OCI-M1 (cell line): ENCODE data around the gene TNRC6B.
"Not testable (repeated sequence)": the region's sequence is repeated elsewhere in the genome, so short reads cannot be mapped to it uniquely, and the experiment has no call there.

Source experiments
- DNase-seq: peaks from one replicate; lab custom pipeline; 2025; lab: John Stamatoyannopoulos, UW

Gene TNRC6B

GRCh38 chr22:40289991-40290459 is 112.3 kb downstream of the TNRC6B start:
- DNase-seq = no peak

- no peak for DNase-seq
These were observed 112.8 kb downstream of the TNRC6B start for GRCh38 chr22:40290516-40290915.

GRCh38 chr22:40294696-40295095 is 117.0 kb downstream of the TNRC6B start:
- DNase-seq = no peak

GRCh38 chr22:40300316-40300715 is 122.6 kb downstream of the TNRC6B start:
- no peak for DNase-seq

DNA sequence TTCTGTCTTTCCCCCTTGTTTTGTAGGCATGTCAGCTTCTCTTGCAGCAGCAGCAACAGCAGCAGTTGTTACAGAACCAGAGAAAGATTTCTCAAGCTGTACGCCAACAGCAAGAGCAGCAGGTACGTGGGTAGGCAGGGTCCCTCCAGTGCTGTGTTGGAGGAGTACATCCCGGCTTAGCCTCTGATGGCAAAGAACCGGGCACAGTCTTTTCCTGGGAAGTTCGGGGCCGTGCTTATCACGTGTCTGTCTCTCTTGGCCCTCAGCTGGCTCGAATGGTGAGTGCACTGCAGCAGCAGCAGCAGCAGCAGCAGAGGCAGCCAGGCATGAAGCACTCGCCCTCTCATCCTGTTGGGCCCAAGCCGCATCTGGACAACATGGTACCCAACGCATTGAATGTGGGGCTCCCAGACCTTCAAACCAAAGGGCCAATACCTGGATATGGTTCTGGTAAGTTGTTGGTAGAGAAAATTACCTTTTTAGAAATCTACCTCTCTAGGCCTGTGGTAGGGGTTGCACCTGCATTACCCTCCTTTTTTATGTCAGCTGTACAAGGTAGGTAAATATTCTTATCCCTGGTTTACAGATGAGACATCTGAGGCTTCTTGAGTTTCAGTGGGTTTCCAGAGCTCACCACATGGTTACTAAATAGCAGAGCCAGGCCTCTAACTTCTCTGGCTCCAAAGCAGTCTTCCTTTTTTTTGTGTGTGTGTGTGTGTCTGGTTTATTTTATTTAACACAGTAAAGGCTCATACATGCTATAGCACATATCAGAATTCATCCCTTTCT is 123.4 kb downstream of the TNRC6B start:
- DNase-seq = no peak

DNA sequence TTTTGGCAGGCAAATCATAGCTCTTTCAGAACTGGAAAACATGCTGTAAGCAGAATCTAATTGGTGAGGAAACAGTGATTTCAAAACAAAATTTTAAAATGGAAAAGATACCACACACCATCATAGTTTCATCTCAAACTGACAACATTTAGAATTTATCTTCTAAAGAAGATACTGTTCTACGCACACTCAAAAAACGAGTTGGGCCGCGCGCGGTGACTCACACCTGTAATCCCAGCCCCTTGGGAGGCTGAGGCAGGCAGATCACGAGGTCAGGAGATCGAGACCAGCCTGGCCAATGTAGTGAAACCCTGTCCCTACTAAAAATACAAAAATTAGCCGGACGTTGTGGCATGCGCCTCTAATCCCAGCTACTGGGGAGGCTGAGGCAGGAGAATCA is 124.4 kb downstream of the TNRC6B start:
- no peak for DNase-seq

DNA sequence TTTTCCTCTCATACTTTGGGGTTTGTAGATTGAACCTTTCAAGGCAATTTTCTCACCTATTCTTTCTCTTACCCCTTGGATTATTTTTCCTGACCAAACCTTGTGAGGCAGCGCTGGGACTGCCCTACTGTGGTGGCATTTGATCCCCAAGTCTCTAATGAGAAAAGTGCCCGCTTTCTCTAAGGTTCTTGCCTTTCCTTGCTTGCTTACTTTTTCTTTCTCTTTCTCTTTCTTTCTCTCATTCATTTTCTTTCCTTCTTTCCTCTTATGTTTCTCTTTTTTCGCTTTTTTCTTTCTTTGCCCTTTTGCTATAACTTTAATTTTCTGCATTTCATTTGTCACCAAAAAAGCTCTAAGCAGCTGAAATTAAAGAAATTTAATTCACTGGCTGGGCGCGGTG is 127.9 kb downstream of the TNRC6B start:
- DNase-seq = no peak

GRCh38 chr22:40308999-40309573 is 131.4 kb downstream of the TNRC6B start:
- no peak for DNase-seq

GRCh38 chr22:40309631-40310030 is 131.9 kb downstream of the TNRC6B start:
- DNase-seq = no peak

- no peak for DNase-seq
These were observed 132.5 kb downstream of the TNRC6B start for GRCh38 chr22:40310081-40310767.

DNA sequence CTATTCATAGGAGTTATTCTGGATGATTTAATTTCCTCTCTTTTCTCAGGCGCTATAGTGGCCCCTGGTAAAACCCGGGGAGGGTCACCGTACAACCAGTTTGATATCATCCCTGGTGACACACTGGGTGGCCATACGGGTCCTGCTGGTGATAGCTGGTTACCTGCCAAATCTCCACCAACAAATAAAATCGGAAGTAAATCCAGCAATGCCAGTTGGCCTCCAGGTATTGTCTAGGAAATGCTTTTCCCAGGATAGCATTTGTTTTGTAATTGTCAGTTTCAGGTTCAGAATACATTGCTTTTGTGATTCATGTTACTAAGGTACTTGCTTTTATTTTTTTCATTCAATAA is 133.0 kb downstream of the TNRC6B start:
- no peak for DNase-seq

- DNase-seq = not testable (repeated sequence)
These were observed 133.9 kb downstream of the TNRC6B start for GRCh38 chr22:40311646-40312045.

DNA sequence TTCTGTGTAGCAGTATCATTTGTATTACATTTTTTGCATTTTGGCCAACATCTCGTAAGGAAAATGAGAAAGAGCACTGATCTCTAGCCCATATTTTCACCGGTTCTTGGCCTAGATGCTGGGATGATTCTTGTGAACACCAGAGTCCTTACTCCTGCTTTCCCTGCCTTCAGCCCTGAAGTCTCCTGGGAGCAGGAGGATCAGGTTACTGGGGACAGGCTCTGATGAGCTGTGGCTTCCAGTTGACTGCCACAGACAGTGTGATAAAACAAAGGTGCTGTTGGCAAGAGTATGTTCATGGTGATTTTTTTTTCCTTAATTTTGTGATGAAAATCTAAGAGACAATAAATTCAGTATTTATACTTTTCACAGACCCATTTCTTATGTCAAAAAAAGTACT is 134.3 kb downstream of the TNRC6B start:
- DNase-seq = no peak

DNA sequence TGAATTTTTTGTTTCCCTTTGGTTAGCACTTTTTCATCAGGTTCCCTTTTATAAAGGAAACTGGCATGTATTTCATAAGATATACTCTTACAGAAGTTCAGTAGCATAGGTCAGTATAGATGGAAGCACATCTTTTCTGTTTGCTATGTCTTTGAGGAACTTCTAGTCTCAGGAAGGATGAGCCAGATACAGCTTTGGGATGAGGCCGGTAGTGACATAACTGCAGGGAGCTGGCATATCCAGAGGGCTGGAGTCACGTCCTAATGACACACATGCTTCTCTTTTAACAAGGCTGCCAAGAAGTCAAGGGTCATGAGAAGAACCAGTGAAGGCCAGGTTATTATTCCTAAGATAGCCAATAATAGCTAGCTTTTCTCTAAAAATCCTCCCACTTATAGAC is 135.3 kb downstream of the TNRC6B start:
- DNase-seq = no peak

GRCh38 chr22:40314041-40314440 is 136.3 kb downstream of the TNRC6B start:
- DNase-seq = no peak

GRCh38 chr22:40320687-40321086 is 143.0 kb downstream of the TNRC6B start:
- DNase-seq = no peak

DNA sequence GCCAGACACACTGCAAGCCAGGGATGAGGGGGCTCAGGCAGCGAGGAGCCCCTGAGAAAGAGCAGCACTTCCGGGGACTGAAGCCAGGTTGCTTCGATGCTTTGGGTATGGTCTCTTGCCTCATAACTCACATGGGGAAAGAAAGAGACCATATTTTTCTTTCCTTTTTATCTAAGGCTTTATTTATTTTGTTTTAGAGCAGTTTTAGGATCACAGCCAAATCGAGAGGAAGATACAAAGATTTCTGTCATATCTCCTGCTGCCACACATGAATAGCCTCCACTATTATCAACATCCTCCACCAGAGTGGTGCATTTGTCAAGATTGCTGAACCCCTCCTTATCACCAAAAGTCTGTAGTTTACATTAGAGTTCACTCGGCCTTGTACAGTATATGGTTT is 144.3 kb downstream of the TNRC6B start:
- peak; percentile 84 for DNase-seq

DNA sequence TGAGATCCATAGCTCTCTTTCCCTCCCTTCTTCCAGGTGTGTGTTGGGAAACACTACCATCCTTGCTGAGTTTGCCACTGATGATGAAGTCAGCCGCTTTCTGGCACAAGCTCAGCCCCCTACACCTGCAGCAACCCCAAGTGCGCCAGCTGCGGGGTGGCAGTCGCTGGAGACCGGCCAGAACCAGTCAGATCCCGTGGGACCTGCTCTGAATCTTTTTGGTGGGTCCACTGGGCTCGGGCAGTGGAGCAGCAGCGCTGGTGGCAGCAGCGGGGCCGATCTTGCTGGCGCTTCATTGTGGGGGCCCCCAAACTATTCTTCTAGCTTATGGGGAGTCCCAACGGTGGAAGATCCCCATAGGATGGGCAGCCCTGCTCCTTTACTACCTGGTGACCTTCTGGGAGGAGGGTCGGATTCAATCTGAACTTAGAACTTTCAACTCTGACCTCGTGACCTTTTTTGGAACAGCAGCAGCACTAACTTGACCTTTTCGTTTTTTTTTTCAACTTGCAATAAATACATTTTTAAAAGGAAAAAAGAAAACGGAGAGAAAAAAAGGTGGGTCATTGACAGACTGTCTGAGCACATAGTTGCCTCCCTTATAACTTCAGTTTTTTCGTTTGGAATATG is 145.2 kb downstream of the TNRC6B start:
- no peak for DNase-seq

GRCh38 chr22:40323681-40324171 is 146.0 kb downstream of the TNRC6B start:
- no peak for DNase-seq

DNA sequence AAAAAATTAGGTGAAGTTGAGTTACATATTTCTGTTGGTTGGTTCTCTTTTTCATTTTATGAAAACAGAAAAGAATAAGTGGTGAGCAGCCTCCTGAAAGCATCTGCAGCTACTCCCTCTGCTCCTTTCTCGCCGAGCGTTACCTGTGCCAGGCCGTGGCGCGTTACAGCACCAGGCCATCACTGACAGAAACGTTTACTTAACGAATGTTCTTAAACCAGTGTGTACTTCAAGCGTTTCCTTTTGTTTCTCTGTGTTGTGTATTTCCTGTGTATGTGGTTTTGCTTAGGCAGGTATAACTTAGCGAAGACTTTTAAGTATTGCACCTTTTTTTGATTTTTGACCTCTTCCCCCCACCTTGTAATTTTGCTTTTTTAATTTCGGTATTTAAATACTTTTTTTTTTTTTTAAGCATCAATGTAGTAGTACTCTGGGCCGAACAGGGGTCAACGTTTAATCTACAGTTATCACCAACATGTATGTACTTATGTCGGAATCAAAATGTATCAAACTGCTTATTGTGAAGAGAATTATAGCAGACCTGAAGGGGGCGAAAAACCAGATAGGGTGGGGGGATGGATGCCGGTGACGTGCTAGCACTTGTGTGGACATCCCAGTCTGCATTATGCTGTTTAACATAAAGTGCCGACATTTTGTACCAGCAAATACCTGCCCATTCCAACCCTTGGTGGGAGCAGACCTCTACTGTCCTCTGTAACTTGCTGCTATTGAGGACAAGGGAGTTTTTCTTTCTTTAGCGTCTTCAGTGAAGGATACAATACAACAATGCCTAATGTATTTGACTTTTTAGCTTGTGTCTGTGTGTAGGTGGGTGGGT is 147.0 kb downstream of the TNRC6B start:
- DNase-seq = no peak

GRCh38 chr22:40325315-40325714 is 147.6 kb downstream of the TNRC6B start:
- DNase-seq = no peak
